Measurements from ENCODE around the gene MGAT1.
A peak's percentile ranks its signal among the peaks of the same experiment; 100 is the strongest.

- TF ChIP-seq CTCF (IDR thresholded peaks at IDR 0.05; ENCODE audit: low read depth, low read length) = peak; percentile 39
- TF ChIP-seq EZH2phosphoT487 (IDR thresholded peaks at IDR 0.05; ENCODE audit: low read depth) = no peak
Measured at GRCh38 chr5:180799194-180799593, 3.4 kb downstream of the MGAT1 start.

Data from OCI-LY3 (cell line).